Urinary bladder (tissue), 4 donors: ENCODE data around the gene TMEM91. TPM values are rescaled to one million over a fixed set of nuclear protein-coding genes. Genes with fewer than 3 reads are reported as not detected.
A peak's percentile ranks its signal among the peaks of the same experiment; 100 is the strongest.

Experiments
- DNase-seq: peaks from one replicate; pipeline ENCODE4 v3.0.0-alpha.2; 2015; ENCODE audit errors: extremely low spot score
- H3K27ac ChIP-seq: one replicate; pipeline ENCODE4 v1.5.1; 2013; ENCODE audit warnings: low read depth, mild to moderate bottlenecking, moderate library complexity
- H3K36me3 ChIP-seq: one replicate; pipeline ENCODE4 v1.6.1; 2013; ENCODE audit warnings: mild to moderate bottlenecking, moderate library complexity; ENCODE audit not compliant: insufficient read depth
- H3K4me1 ChIP-seq: one replicate; pipeline ENCODE4 v1.6.1; 2013; ENCODE audit warnings: mild to moderate bottlenecking, moderate library complexity; ENCODE audit not compliant: insufficient read depth
- H3K4me3 ChIP-seq: one replicate; pipeline ENCODE4 v1.5.1; 2013; ENCODE audit warnings: low read depth, low read length
- WGBS: extraction: QIAGEN DNeasy Blood & Tissue Kit; methylation state at CpG from one replicate; pipeline ENCODE4 v1.1.7; 2013; 5-methylcytosine and 5-hydroxymethylcytosine counted together
- polyA plus RNA-seq: library from polyadenylated mRNA; stranded (reverse); fragments of 200-250 nt; gene quantifications from one replicate; pipeline ENCODE4 v1.2.3, GENCODE V29; 2013
- total RNA-seq: library from RNA; depleted of rRNA; stranded (reverse); fragments of >200 nt; gene quantifications from one replicate; pipeline ENCODE4 v1.2.3, GENCODE V29; 2014
- donor health status: healthy with polysubstance abuse.
- donor health status: healthy.

Gene TMEM91
- total RNA-seq = 6.6 TPM
- 36.2 TPM for polyA plus RNA-seq

- no peaks in the 10 kb centered on the region for H3K36me3 ChIP-seq
- DNase-seq = no peak
- H3K4me3 ChIP-seq = peak within 1 kb of the TSS; percentile 48
- 1% methylated on average over 47 of the region's 47 CpGs for WGBS
- no peaks in the 10 kb centered on the region for H3K4me1 ChIP-seq
- peak within 1 kb of the TSS; percentile 64 for H3K27ac ChIP-seq
These were observed at the start of gene TMEM91 for GRCh38 chr19:41376241-41376997. Gene TMEM91, plus strand, starts transcription at chr19:41376533. Its CDS starts 1,777 bp downstream, at chr19:41378310.

GRCh38 chr19:41327076-41327575 is 49.2 kb upstream of the TMEM91 start:
- Histone ChIP-seq H3K36me3 (no peaks in the 10 kb centered on the region), H3K27ac (peak overlapping the region; percentile 44), H3K4me1 (no peaks in the 10 kb centered on the region), H3K4me3 (peak overlapping the region; percentile 17)
- DNase-seq = no peak
- WGBS = 59% methylated on average over 13 of the region's 13 CpGs

- Histone ChIP-seq H3K27ac (peak overlapping the region; percentile 66), H3K4me1 (no peaks in the 10 kb centered on the region), H3K4me3 (peak overlapping the region; percentile 17), H3K36me3 (no peaks in the 10 kb centered on the region)
- DNase-seq = no peak
- 53% methylated on average over 33 of the region's 33 CpGs for WGBS
These were observed 48.7 kb upstream of the TMEM91 start for GRCh38 chr19:41327576-41328156.

GRCh38 chr19:41328157-41328841 is 48.0 kb upstream of the TMEM91 start:
- 55% methylated on average over 22 of the region's 22 CpGs for WGBS
- Histone ChIP-seq H3K4me1 (no peaks in the 10 kb centered on the region), H3K36me3 (no peaks in the 10 kb centered on the region)

GRCh38 chr19:41328842-41329225 is 47.5 kb upstream of the TMEM91 start:
- WGBS = 81% methylated on average over 1 of the region's 1 CpG
- DNase-seq = no peak
- Histone ChIP-seq H3K4me3 (no peak overlapping the region), H3K36me3 (no peaks in the 10 kb centered on the region), H3K27ac (peak overlapping the region; percentile 25), H3K4me1 (no peaks in the 10 kb centered on the region)

More at GRCh38 chr19:41328157-41328841, 48.0 kb upstream of the TMEM91 start:
- H3K4me3 ChIP-seq = no peak overlapping the region
- no peak for DNase-seq
- H3K27ac ChIP-seq = peak overlapping the region; percentile 66

GRCh38 chr19:41330481-41330880 is 45.9 kb upstream of the TMEM91 start:
- 81% methylated on average over 4 of the region's 4 CpGs for WGBS
- no peaks in the 10 kb centered on the region for H3K36me3 ChIP-seq
- H3K4me3 ChIP-seq = no peak overlapping the region
- no peaks in the 10 kb centered on the region for H3K4me1 ChIP-seq
- H3K27ac ChIP-seq = no peak overlapping the region
- no peak for DNase-seq

GRCh38 chr19:41330946-41331678 is 45.2 kb upstream of the TMEM91 start:
- no peak for DNase-seq
- 77% methylated on average over 47 of the region's 47 CpGs for WGBS
- H3K27ac ChIP-seq = no peak overlapping the region
- no peak overlapping the region for H3K4me3 ChIP-seq
- H3K4me1 ChIP-seq = no peaks in the 10 kb centered on the region
- H3K36me3 ChIP-seq = no peaks in the 10 kb centered on the region

- WGBS = 93% methylated on average over 16 of the region's 16 CpGs
- no peaks in the 10 kb centered on the region for H3K36me3 ChIP-seq
- H3K27ac ChIP-seq = no peak overlapping the region
- DNase-seq = no peak
- H3K4me1 ChIP-seq = no peaks in the 10 kb centered on the region
- no peak overlapping the region for H3K4me3 ChIP-seq
These were observed 44.3 kb upstream of the TMEM91 start for GRCh38 chr19:41332000-41332399.

GRCh38 chr19:41332468-41332867 is 43.9 kb upstream of the TMEM91 start:
- no peaks in the 10 kb centered on the region for H3K36me3 ChIP-seq
- no peak for DNase-seq
- WGBS = 90% methylated on average over 5 of the region's 5 CpGs
- no peak overlapping the region for H3K27ac ChIP-seq
- H3K4me3 ChIP-seq = no peak overlapping the region
- H3K4me1 ChIP-seq = no peaks in the 10 kb centered on the region

- Histone ChIP-seq H3K4me3 (no peak overlapping the region), H3K36me3 (no peaks in the 10 kb centered on the region), H3K4me1 (no peaks in the 10 kb centered on the region), H3K27ac (no peak overlapping the region)
- 83% methylated on average over 5 of the region's 5 CpGs for WGBS
- DNase-seq = no peak
These were observed 41.5 kb upstream of the TMEM91 start for GRCh38 chr19:41334793-41335192.

GRCh38 chr19:41335467-41335866 is 40.9 kb upstream of the TMEM91 start:
- 93% methylated on average over 10 of the region's 10 CpGs for WGBS
- H3K36me3 ChIP-seq = no peaks in the 10 kb centered on the region
- no peak overlapping the region for H3K4me3 ChIP-seq
- DNase-seq = no peak
- H3K27ac ChIP-seq = no peak overlapping the region
- no peaks in the 10 kb centered on the region for H3K4me1 ChIP-seq

- DNase-seq = no peak
- no peaks in the 10 kb centered on the region for H3K4me1 ChIP-seq
- no peak overlapping the region for H3K4me3 ChIP-seq
- no peaks in the 10 kb centered on the region for H3K36me3 ChIP-seq
- WGBS = 98% methylated on average over 5 of the region's 5 CpGs
- H3K27ac ChIP-seq = no peak overlapping the region
These were observed 36.4 kb upstream of the TMEM91 start for GRCh38 chr19:41339936-41340335.
